Measurements from ENCODE around the gene DYNLT1. TPM values are rescaled to one million over a fixed set of nuclear protein-coding genes. Genes with fewer than 3 reads are reported as not detected.

Gene DYNLT1
- total RNA-seq, 1 donor, result 54.3 TPM

DNA sequence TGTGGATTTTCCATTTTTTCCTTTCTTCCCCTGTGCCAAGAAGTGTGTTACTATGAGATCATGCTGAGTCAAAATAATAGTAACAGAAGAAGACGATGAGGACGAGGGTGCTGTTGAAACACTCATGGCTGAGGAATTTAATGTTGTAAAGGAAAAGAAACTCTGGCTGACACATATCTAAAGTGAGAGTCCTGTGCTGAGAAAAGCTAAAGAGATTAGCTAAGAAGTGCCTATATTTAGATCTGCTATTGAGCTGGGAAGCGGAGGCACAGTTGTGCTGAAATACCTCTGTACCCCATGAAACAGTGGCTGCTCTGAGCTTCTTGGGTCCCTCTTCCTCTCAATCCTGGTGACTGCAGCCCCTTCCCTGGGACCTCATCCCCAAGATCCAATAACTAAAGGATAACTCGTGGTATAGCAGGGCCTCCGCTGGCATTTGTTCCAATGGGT is 4.2 kb upstream of the DYNLT1 start:
- H2AFZ ChIP-seq (ENCODE audit: low read length), result no peak overlapping the region
- peak; percentile 89 for DNase-seq (ENCODE audit: insufficient read length, low spot score, missing footprints)
- H3K9me3 ChIP-seq (ENCODE audit: low read depth, low read length), result no peaks in the 10 kb centered on the region
- no peaks in the 10 kb centered on the region for H4K20me1 ChIP-seq (ENCODE audit: insufficient read depth, low read length)
- H3K79me2 ChIP-seq (ENCODE audit: insufficient read depth, low read length), result peaks cover 7% of the 10 kb centered on the region
- H3K36me3 ChIP-seq (ENCODE audit: insufficient read depth, low read length), result no peaks in the 10 kb centered on the region
- peak overlapping the region; percentile 80 for H3K4me2 ChIP-seq (ENCODE audit: insufficient read depth, low read length)
- TF ChIP-seq, protein P1, sequence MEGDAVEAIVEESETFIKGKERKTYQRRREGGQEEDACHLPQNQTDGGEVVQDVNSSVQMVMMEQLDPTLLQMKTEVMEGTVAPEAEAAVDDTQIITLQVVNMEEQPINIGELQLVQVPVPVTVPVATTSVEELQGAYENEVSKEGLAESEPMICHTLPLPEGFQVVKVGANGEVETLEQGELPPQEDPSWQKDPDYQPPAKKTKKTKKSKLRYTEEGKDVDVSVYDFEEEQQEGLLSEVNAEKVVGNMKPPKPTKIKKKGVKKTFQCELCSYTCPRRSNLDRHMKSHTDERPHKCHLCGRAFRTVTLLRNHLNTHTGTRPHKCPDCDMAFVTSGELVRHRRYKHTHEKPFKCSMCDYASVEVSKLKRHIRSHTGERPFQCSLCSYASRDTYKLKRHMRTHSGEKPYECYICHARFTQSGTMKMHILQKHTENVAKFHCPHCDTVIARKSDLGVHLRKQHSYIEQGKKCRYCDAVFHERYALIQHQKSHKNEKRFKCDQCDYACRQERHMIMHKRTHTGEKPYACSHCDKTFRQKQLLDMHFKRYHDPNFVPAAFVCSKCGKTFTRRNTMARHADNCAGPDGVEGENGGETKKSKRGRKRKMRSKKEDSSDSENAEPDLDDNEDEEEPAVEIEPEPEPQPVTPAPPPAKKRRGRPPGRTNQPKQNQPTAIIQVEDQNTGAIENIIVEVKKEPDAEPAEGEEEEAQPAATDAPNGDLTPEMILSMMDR (IDR thresholded peaks at IDR 0.05; ENCODE audit: extremely low read depth, low read depth, low read length), result no peak
- H3K4me3 ChIP-seq (ENCODE audit: insufficient read depth, low read length), result peak overlapping the region; percentile 45
- H3K27ac ChIP-seq (ENCODE audit: low read depth, low read length), result peak overlapping the region; percentile 100
- H3K27me3 ChIP-seq (ENCODE audit: insufficient read depth, low read length), result no peaks in the 10 kb centered on the region
- H3K4me1 ChIP-seq (ENCODE audit: insufficient read depth, low read length), result peaks cover 23% of the 10 kb centered on the region

DNA sequence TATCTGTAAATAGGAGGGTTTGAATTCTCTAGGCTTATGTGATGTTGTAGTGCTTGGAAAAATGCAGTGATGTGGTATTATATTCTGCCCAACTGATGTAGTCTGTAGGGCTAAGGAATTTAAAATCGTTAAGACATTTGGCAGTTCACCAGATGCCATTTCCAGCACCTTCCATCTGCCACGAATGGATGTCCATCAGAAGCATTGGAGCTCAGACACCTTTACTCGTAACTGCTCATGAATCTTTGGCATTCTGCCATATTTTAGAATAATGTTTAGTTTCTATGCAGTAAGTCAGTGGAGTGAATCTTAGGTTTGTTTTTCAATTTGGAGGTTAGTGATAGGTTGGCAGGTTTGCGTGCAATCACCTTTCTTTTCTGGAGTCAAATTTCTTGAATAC is 3.0 kb upstream of the DYNLT1 start:
- no peak overlapping the region for H2AFZ ChIP-seq (ENCODE audit: low read length)
- H3K4me3 ChIP-seq (ENCODE audit: insufficient read depth, low read length), result no peak overlapping the region
- H3K27ac ChIP-seq (ENCODE audit: low read depth, low read length), result peak overlapping the region; percentile 18
- H3K4me2 ChIP-seq (ENCODE audit: insufficient read depth, low read length), result no peak overlapping the region
- no peaks in the 10 kb centered on the region for H3K9me3 ChIP-seq (ENCODE audit: low read depth, low read length)
- no peaks in the 10 kb centered on the region for H3K27me3 ChIP-seq (ENCODE audit: insufficient read depth, low read length)
- no peak for DNase-seq (ENCODE audit: insufficient read length, low spot score, missing footprints)
- peaks cover 16% of the 10 kb centered on the region for H3K79me2 ChIP-seq (ENCODE audit: insufficient read depth, low read length)
- no peaks in the 10 kb centered on the region for H3K36me3 ChIP-seq (ENCODE audit: insufficient read depth, low read length)
- peaks cover 32% of the 10 kb centered on the region for H3K4me1 ChIP-seq (ENCODE audit: insufficient read depth, low read length)
- peaks cover 3% of the 10 kb centered on the region for H4K20me1 ChIP-seq (ENCODE audit: insufficient read depth, low read length)
- TF ChIP-seq, protein P1 (IDR thresholded peaks at IDR 0.05; ENCODE audit: extremely low read depth, low read depth, low read length), result no peak

DNA sequence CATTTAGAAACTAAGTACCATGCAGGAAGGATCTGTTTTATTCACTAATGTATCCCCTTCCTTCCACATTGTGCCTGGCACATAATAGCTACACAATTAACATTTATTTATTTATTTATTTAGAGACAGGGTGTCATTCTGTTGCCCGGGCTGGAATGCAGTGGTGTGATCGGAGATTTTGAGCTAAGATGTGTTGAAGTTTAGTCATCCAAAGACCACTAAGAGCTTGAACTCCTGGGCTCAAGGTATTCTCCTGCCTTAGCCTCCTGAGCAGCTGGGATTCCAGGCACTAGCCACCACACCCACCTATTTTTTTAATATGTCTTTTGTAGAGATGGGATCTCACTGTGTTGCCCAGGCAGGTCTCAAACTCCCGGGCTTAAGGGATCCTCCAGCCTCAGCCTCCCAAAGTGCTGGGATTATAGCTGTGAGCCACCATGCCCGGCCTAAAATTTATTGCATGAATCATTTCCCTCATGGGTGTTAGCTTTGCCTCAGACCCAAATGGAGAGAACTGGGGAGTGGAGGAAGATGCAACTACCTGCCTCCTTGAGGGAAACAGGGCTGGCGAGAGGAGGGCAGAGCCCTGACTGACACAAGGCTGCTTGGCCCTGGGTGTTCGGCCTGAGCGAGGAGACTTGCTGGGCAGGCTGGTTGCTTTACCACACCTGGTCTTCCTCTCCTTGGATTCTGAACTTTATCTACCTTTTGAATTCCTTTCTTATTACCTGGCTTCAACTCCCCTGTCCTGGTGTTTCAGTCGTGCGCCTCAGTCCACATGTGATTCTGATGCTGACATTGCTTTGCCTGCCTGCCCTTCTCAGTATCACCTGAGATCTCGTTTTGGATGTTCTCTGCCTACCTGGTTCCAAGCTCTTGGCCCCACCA is 1.7 kb upstream of the DYNLT1 start:
- Histone ChIP-seq H3K4me1 (ENCODE audit: insufficient read depth, low read length) (peaks cover 41% of the 10 kb centered on the region), H4K20me1 (ENCODE audit: insufficient read depth, low read length) (peaks cover 8% of the 10 kb centered on the region), H3K9me3 (ENCODE audit: low read depth, low read length) (no peaks in the 10 kb centered on the region), H3K4me2 (ENCODE audit: insufficient read depth, low read length) (no peak overlapping the region), H3K36me3 (ENCODE audit: insufficient read depth, low read length) (no peaks in the 10 kb centered on the region), H2AFZ (ENCODE audit: low read length) (no peak overlapping the region), H3K27ac (ENCODE audit: low read depth, low read length) (no peak overlapping the region), H3K79me2 (ENCODE audit: insufficient read depth, low read length) (peaks cover 22% of the 10 kb centered on the region), H3K4me3 (ENCODE audit: insufficient read depth, low read length) (no peak overlapping the region), H3K27me3 (ENCODE audit: insufficient read depth, low read length) (no peaks in the 10 kb centered on the region)
- peak; percentile 79 for DNase-seq (ENCODE audit: insufficient read length, low spot score, missing footprints)
- TF ChIP-seq, protein P1 (IDR thresholded peaks at IDR 0.05; ENCODE audit: extremely low read depth, low read depth, low read length), result no peak
